ENCODE data around the gene ARRDC1. TPM values are rescaled to one million over a fixed set of nuclear protein-coding genes. Genes with fewer than 3 reads are reported as not detected.
A peak's percentile ranks its signal among the peaks of the same experiment; 100 is the strongest.
"Not testable (repeated sequence)": the region's sequence is repeated elsewhere in the genome, so short reads cannot be mapped to it uniquely, and the experiment has no call there.

The ARRDC1 gene, protein sequence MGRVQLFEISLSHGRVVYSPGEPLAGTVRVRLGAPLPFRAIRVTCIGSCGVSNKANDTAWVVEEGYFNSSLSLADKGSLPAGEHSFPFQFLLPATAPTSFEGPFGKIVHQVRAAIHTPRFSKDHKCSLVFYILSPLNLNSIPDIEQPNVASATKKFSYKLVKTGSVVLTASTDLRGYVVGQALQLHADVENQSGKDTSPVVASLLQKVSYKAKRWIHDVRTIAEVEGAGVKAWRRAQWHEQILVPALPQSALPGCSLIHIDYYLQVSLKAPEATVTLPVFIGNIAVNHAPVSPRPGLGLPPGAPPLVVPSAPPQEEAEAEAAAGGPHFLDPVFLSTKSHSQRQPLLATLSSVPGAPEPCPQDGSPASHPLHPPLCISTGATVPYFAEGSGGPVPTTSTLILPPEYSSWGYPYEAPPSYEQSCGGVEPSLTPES
- 10 to 100 TPM; 62.8 to 64.6 TPM for total RNA-seq

DNA sequence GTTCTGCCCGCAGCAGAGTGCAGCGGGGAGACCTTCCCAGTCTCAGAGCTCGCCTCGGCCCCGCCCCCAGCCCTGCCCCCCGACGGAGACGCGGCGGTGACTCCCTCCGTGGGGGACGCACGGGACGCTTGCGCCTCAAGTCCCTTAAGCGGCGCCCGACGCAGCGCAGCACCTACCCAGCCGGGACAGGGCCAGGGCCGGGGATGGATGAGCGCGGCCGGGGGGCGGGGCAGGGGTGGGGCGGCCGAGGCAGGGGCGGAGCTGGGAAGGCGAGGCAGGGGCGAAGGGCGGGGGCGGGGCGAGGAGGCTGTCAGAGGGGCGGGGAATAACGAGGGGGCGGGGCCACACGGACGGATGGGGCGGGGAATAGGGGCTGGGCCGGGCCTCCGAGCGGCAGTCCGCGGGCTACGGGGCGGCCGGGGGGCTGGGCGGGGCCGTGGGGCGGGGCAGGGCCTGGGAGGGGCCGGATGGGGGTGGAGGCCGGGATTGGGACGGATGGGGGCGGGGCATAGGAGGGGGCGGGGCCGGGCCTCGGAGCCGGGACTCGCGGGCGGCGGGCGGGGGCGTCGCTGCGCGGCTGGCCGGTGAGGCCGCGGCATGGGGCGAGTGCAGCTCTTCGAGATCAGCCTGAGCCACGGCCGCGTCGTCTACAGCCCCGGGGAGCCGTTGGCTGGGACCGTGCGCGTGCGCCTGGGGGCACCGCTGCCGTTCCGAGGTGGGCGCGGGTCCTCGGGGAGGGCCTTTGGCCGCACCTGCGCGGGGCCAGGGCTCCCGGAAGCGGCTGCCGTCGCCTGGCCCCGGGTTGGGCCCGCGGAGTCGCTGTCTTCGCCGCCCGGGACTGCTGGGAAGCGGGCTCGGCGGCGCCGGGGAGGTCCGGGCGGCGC lies at the start of gene ARRDC1:
TSS of gene ARRDC1 (plus strand) at position 566 of the 884 bp plus-strand sequence. CDS start at position 598, 32 bp downstream.
- Mint-ChIP-seq H3K27ac (peak within 1 kb of the TSS; percentile 23), H3K4me1 (peaks cover 16% of the 10 kb centered on the region), H3K9me3 (no peaks in the 10 kb centered on the region), H3K4me3 (peak within 1 kb of the TSS; percentile 83), H3K36me3 (no peaks in the 10 kb centered on the region), H3K27me3 (peaks cover 2% of the 10 kb centered on the region)
- POLR2A ChIA-PET: interaction anchor here (0.5 to 1.4 kb wide), 6 partner anchors 14 to 365 kb away, joined by 3 to 8 read pairs (median 4); partner anchors contain the start of genes DPH7, EHMT1, TUBB4B and ZMYND19
- DNase-seq (peak; percentile 89), ATAC-seq (ENCODE audit: low read depth) (peak; percentile 95)

DNA sequence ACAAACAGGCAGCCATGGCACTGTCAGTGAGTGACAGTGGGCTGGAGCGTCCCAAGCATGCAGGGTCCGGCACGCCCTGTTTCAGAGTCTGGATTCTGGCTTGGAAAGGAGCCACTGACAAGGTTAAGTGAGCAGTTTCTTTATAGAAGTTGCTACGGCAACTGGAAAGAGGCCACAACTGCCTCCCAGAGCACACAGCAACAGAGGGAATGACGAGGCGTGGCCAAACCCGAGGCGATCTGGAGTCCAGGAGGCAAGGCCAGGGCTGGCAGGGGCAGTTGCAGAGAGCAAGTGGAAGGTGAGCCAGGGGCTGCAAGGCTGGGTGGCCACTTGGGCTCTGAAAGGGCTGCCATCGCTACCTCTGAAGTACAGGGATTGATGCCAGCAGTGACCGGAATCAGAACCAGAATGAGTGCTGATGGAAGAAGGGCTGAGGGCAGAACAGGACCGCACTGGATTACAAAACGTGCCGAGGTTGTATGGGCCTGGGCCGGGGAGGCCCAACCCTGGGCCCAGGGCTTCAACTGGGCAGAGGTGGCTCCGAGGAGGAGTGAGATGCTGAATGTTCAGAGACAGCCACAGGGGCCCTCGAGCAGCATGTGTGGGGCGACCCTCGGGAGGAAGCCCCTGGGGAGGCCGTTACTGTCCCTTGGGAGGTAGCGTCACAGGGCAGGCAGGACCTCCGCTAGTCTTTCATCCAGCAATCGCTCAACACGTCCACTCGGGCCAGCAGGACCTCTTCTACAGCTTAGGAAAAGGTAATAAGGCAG lies 49.2 kb upstream of the ARRDC1 start:
- Mint-ChIP-seq H3K4me3 (no peak overlapping the region), H3K27ac (no peak overlapping the region), H3K36me3 (peaks cover 7% of the 10 kb centered on the region), H3K4me1 (peaks cover 3% of the 10 kb centered on the region), H3K9me3 (no peaks in the 10 kb centered on the region), H3K27me3 (no peaks in the 10 kb centered on the region)
- no peak for DNase-seq
- ATAC-seq (ENCODE audit: low read depth): no peak
- POLR2A ChIA-PET: no interaction called here

DNA sequence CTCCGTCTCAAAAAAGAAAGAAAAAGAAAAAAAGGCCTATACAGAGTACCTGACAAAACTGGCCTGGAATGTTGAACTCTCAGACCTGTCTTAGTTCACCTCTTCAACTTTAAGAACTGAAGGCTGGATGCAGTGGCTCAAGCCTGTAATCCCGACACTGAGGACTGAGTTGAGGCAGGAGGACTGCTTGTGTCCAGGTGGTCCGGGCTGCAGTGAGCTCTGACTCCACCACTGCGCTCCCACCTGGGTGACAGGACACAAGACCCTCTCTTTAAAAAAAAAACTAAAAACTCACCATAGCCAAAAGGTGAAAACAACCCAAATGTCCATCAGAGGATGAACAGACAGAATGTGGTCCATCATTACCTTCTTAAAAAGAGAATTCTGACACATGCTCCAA lies 47.4 kb upstream of the ARRDC1 start:
- Mint-ChIP-seq H3K4me3 (no peak overlapping the region), H3K27me3 (no peaks in the 10 kb centered on the region), H3K9me3 (no peaks in the 10 kb centered on the region), H3K36me3 (peaks cover 9% of the 10 kb centered on the region), H3K27ac (no peak overlapping the region), H3K4me1 (no peaks in the 10 kb centered on the region)
- ATAC-seq (ENCODE audit: low read depth): no peak
- POLR2A ChIA-PET: no interaction called here
- no peak for DNase-seq

DNA sequence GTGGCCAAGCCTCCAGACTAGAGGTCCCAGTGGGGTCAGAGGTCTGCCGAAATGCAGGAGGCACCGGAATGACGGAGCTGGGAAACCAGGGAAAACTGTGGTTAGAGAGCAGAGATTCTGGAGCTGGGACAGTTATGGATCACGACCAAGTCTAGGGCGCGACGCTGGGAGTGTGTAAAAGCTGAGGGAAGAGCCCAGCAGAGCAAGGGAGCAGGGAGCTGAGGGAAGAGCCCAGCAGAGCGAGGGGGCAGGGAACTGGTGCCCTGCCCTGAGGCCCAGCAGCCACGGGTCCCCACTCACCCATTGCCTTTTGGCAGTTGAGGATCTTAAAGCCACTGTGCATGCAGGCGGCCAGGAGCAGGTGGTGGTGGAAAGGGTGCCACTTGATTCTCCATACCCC lies 41.4 kb upstream of the ARRDC1 start:
- H3K27ac Mint-ChIP-seq: peak overlapping the region; percentile 59
- H3K27me3 Mint-ChIP-seq: no peaks in the 10 kb centered on the region
- no peak overlapping the region for H3K4me3 Mint-ChIP-seq
- H3K9me3 Mint-ChIP-seq: no peaks in the 10 kb centered on the region
- ATAC-seq (ENCODE audit: low read depth) (no peak), DNase-seq (no peak)
- peaks cover 9% of the 10 kb centered on the region for H3K4me1 Mint-ChIP-seq
- peaks cover 15% of the 10 kb centered on the region for H3K36me3 Mint-ChIP-seq
- POLR2A ChIA-PET: interaction anchor here (1.8 kb wide), 1 partner anchor 12 kb away, joined by 5 read pairs; the partner anchor contains the start of gene MRPL41

DNA sequence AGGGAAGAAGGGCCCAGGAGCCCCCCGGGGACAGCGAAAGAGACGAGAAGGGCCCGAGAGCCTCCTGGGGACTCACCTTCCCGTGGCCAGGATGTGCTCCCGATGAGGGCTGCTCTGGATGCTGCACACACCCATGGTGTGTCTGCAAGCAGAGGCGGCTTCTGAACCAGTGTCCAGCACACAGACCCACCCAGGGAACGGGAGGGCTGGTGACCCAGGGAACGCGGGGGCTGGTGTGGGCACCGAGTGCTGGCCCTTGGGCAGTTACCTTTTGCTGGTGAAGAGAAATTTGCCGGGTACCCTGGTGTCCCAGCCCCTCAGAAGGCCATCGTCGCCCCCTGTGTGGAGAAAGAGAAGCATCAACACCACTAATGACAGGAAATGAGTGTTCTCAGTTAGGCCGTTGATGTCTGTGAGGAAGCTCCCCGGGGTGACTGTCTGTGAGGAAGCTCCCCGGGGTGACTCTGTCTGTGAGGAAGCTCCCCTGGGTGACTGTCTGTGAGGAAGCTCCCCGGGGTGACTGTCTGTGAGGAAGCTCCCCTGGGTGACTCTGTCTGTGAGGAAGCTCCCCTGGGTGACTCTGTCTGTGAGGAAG lies 40.6 kb upstream of the ARRDC1 start:
- Mint-ChIP-seq H3K9me3 (no peaks in the 10 kb centered on the region), H3K27me3 (no peaks in the 10 kb centered on the region), H3K4me3 (no peak overlapping the region), H3K4me1 (peaks cover 9% of the 10 kb centered on the region), H3K27ac (peak overlapping the region; percentile 61), H3K36me3 (peaks cover 15% of the 10 kb centered on the region)
- POLR2A ChIA-PET: no interaction called here
- no peak for DNase-seq
- no peak for ATAC-seq (ENCODE audit: low read depth)

DNA sequence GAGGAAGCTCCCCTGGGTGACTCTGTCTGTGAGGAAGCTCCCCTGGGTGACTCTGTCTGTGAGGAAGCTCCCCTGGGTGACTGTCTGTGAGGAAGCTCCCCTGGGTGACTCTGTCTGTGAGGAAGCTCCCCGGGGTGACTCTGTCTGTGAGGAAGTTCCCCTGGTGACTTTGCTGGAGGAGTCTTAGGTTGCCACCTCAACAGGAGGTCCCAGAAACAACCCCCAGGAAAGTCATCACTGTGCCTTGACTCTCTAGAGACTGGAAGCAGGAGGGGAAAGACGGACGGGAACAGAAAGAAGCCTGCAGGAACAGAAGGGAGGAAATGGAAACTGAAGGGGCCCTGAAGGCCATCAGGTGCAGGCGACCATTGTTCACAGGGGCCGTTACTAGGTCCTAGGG lies 37.0 kb upstream of the ARRDC1 start:
- H3K4me3 Mint-ChIP-seq; H3K27ac Mint-ChIP-seq; ATAC-seq (ENCODE audit: low read depth); H3K9me3 Mint-ChIP-seq; DNase-seq; H3K27me3 Mint-ChIP-seq; POLR2A ChIA-PET: not testable (repeated sequence)
- Mint-ChIP-seq H3K36me3 (peaks cover 24% of the 10 kb centered on the region), H3K4me1 (peaks cover 16% of the 10 kb centered on the region)

DNA sequence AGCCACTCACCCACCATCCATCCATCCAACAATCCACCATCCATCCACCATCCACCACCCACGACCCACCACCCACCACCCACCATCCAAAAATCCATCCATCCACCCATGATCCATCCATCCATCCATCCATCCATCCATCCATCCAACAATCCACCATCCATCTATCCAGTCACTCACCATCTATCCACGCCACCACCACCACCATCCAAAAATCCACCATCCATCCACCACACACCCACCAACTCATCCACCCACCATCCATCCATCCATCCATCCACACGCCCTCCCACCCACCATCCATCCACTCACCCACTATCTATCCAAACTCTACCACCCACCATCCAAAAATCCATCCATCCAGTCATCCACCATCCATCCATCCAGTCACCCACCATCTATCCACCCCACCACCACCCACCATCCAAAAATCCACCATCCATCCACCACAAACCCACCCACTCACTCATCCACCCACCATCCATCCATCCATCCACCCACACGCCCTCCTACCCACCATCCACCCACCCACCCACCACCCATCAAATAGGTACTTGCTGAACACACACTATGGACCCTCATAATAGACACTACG lies 35.8 kb upstream of the ARRDC1 start:
- Mint-ChIP-seq H3K4me3 (no peak overlapping the region), H3K4me1 (peaks cover 11% of the 10 kb centered on the region), H3K36me3 (peaks cover 17% of the 10 kb centered on the region), H3K27ac (no peak overlapping the region), H3K27me3 (no peaks in the 10 kb centered on the region), H3K9me3 (no peaks in the 10 kb centered on the region)
- DNase-seq (no peak), ATAC-seq (ENCODE audit: low read depth) (no peak)
- POLR2A ChIA-PET: no interaction called here

DNA sequence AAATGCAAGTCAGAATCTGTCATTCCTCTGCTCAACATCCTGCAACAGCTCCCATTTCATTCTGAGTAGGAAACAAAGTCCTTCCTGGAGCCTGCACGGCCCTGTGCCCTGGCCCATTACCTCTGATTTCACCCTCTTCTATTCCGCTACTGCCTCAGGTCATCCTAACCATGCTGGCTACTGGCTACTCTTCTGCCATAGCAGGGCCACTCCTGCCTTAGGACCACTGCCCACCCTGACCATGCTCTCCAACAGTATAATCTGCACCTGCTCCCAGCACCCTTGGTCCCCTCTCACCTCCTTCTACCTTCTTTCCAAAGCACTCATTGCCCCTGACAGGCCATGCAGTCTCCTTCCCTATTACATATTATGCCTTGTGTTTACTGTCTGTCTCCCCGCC lies 34.9 kb upstream of the ARRDC1 start:
- H3K9me3 Mint-ChIP-seq: no peaks in the 10 kb centered on the region
- H3K27me3 Mint-ChIP-seq: no peaks in the 10 kb centered on the region
- ATAC-seq (ENCODE audit: low read depth) (no peak), DNase-seq (no peak)
- H3K27ac Mint-ChIP-seq: no peak overlapping the region
- peaks cover 12% of the 10 kb centered on the region for H3K4me1 Mint-ChIP-seq
- no peak overlapping the region for H3K4me3 Mint-ChIP-seq
- POLR2A ChIA-PET: no interaction called here
- peaks cover 19% of the 10 kb centered on the region for H3K36me3 Mint-ChIP-seq

DNA sequence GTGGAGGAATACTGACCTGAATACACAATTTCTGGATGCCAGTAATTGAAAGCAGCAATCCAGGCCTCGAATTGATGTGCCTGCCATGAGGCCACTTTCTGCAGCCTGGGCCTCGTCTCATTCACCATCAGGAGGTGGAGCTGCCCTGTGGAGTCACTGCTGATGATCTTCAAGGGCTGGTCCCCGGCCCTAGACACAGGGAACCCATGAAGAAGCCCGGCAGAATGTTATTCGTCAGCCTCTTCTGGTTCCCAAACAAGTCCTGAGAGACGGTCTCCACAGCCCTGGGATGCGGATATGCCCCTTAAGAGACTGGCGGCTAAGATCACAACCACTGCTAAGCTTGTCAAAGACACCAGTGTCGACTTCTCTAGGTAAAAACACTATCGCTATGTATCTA lies 31.3 kb upstream of the ARRDC1 start:
- Mint-ChIP-seq H3K4me1 (peaks cover 29% of the 10 kb centered on the region), H3K27me3 (no peaks in the 10 kb centered on the region), H3K9me3 (no peaks in the 10 kb centered on the region), H3K4me3 (no peak overlapping the region), H3K36me3 (peaks cover 17% of the 10 kb centered on the region), H3K27ac (no peak overlapping the region)
- DNase-seq: no peak
- ATAC-seq (ENCODE audit: low read depth): no peak
- POLR2A ChIA-PET: no interaction called here

DNA sequence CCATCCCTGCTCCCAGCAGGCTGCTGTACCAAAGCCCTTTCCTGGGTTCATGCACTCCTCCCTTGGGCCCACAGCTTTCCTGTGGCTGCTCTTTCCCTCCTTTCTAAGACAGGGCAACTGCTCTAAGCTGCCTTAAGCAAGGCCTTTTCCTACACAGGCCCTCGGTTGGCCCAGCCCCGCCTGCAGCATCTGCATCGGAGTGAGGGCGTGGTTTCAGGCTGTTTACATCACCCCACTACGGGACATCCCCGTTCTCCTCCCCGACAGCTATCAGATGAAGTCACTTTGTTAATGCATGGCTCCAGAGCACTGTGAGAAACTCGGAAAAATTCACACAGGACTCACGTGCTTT lies 30.1 kb upstream of the ARRDC1 start:
- ATAC-seq (ENCODE audit: low read depth): no peak
- Mint-ChIP-seq H3K4me1 (peaks cover 29% of the 10 kb centered on the region), H3K9me3 (no peaks in the 10 kb centered on the region), H3K4me3 (no peak overlapping the region), H3K27me3 (no peaks in the 10 kb centered on the region), H3K27ac (no peak overlapping the region), H3K36me3 (peaks cover 13% of the 10 kb centered on the region)
- DNase-seq: no peak
- POLR2A ChIA-PET: no interaction called here

DNA sequence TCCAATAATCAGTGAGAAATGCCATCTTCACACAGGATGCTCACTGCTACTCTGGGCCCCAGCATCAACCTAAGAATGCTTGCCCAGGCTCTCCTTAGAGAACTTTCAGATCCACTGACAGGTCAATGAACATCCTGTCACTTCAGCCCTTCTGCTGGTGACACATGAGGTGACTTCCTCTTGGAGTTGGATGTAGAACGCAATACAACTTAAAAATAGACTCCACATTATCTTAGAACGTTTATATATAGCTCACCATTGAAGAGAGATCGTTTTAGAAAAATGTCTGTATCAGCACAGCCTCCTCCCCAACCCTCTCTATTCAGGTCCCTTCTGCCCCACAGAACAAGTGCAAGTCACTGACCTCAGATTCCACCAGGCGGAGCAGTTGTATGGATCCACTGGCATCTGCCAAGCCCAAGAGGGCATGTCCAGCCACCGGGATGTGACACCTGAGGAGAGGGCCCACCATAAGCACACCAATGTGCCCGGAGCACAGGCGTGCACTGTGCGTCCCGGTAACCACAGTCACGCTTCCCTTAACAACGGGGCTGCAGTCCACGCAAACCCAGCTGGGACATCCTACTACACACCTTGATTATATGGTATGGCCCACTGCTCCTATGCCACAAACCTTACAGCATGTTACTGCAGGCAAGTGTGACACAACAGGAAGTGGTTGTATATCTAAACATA lies 29.6 kb upstream of the ARRDC1 start:
- DNase-seq: no peak
- H3K4me1 Mint-ChIP-seq: peaks cover 25% of the 10 kb centered on the region
- H3K27ac Mint-ChIP-seq: peak overlapping the region; percentile 16
- H3K36me3 Mint-ChIP-seq: peaks cover 8% of the 10 kb centered on the region
- POLR2A ChIA-PET: no interaction called here
- H3K9me3 Mint-ChIP-seq: no peaks in the 10 kb centered on the region
- ATAC-seq (ENCODE audit: low read depth): no peak
- H3K4me3 Mint-ChIP-seq: peak overlapping the region; percentile 22
- H3K27me3 Mint-ChIP-seq: no peaks in the 10 kb centered on the region
